ENCODE results near the gene APOB. TPM values are rescaled to one million over a fixed set of nuclear protein-coding genes. Genes with fewer than 3 reads are reported as not detected.

APOB gene
- total and polyA plus RNA-seq, 2 of the 13 experiments (the other 11 are each of a cell fraction or from before 2014, with no cell fraction given), result 1,569 to 2,515 TPM

GRCh38 chr2:21035974-21036707 lies 7.7 kb downstream of the APOB start (continued):
- TF ChIP-seq MTF1 (CRISPR knock-in tag; IDR thresholded peaks at IDR 0.05) (no peak), ATF6 (CRISPR knock-in tag; conservative IDR thresholded peaks at IDR 0.05) (no peak), CHD4 (IDR thresholded peaks at IDR 0.05; ENCODE audit: borderline replicate concordance, low read length) (no peak), ZNF207 (IDR thresholded peaks at IDR 0.05; ENCODE audit: borderline replicate concordance) (no peak), MAX (IDR thresholded peaks at IDR 0.05) (no peak), HIVEP1 (CRISPR knock-in tag; IDR thresholded peaks at IDR 0.05) (no peak), ZNF232 (CRISPR knock-in tag; IDR thresholded peaks at IDR 0.05; ENCODE audit: borderline replicate concordance) (0 out of 2 replicates have a peak, but pooled peaks have one; percentile 72), SRSF1 (optimal IDR thresholded peaks at IDR 0.05; ENCODE audit: low read depth, low read length) (no peak), ZFX (CRISPR knock-in tag; IDR thresholded peaks at IDR 0.05; ENCODE audit: low read depth) (no peak; the same call in 1 of the 2 replicates), KMT2A (CRISPR knock-in tag; IDR thresholded peaks at IDR 0.05) (no peak), ZSCAN21 (CRISPR knock-in tag; IDR thresholded peaks at IDR 0.05; ENCODE audit: borderline replicate concordance) (no peak), EP300 (IDR thresholded peaks at IDR 0.05; ENCODE audit: low read depth in 2 of 2, low read length in 2 of 2) (no peak), EP300 (CRISPR knock-in tag; IDR thresholded peaks at IDR 0.05; ENCODE audit: borderline replicate concordance) (no peak), FOSL1 (CRISPR knock-in tag; IDR thresholded peaks at IDR 0.05; ENCODE audit: borderline replicate concordance) (no peak), SALL2 (CRISPR knock-in tag; IDR thresholded peaks at IDR 0.05) (no peak), POLR2G (IDR thresholded peaks at IDR 0.05; ENCODE audit: low read depth, low read length) (peak; percentile 75), AGO1 (IDR thresholded peaks at IDR 0.05; ENCODE audit: low read depth, low read length, poor library complexity, severe bottlenecking) (no peak), ARHGAP35 (CRISPR knock-in tag; IDR thresholded peaks at IDR 0.05; ENCODE audit: borderline replicate concordance) (no peak), ZNF619 (CRISPR knock-in tag; IDR thresholded peaks at IDR 0.05) (no peak), ATF7 (IDR thresholded peaks at IDR 0.05) (no peak), ATF7 (CRISPR knock-in tag; IDR thresholded peaks at IDR 0.05) (no peak), PBX3 (CRISPR knock-in tag; IDR thresholded peaks at IDR 0.05; ENCODE audit: borderline replicate concordance) (no peak), MAFF (IDR thresholded peaks at IDR 0.05; ENCODE audit: low read depth, low read length) (no peak), GTF2F1 (IDR thresholded peaks at IDR 0.05; ENCODE audit: low read length) (no peak), DR1 (CRISPR knock-in tag; IDR thresholded peaks at IDR 0.05) (0 out of 2 replicates have a peak, but pooled peaks have one; percentile 13), TEF (CRISPR knock-in tag; IDR thresholded peaks at IDR 0.05) (no peak), ZNF446 (CRISPR knock-in tag; IDR thresholded peaks at IDR 0.05) (no peak)

Measured in HepG2 (cell line).